NCI-H146 (cell line): ENCODE data around the gene OR12D3.
"Not testable (repeated sequence)": the region's sequence is repeated elsewhere in the genome, so short reads cannot be mapped to it uniquely, and the experiment has no call there.

Experiments
- DNase-seq: peaks from one replicate; lab custom pipeline; 2025; lab: John Stamatoyannopoulos, UW

Gene OR12D3

GRCh38 chr6:29375191-29375590 lies at the start of gene OR12D3:
Gene OR12D3, minus strand, starts transcription at chr6:29375291. Its CDS starts 4 bp downstream, at chr6:29375287.
- no peak for DNase-seq

- no peak for DNase-seq
Measured at GRCh38 chr6:29424575-29424974, 49.5 kb upstream of the OR12D3 start.

GRCh38 chr6:29424168-29424567 lies 49.1 kb upstream of the OR12D3 start:
- DNase-seq = no peak

GRCh38 chr6:29419516-29419915 lies 44.4 kb upstream of the OR12D3 start:
- DNase-seq = no peak

- no peak for DNase-seq
Measured at GRCh38 chr6:29414588-29414987, 39.5 kb upstream of the OR12D3 start, which contains the start of gene OR12D1. Gene OR12D1, plus strand, starts transcription at chr6:29414928.

DNA sequence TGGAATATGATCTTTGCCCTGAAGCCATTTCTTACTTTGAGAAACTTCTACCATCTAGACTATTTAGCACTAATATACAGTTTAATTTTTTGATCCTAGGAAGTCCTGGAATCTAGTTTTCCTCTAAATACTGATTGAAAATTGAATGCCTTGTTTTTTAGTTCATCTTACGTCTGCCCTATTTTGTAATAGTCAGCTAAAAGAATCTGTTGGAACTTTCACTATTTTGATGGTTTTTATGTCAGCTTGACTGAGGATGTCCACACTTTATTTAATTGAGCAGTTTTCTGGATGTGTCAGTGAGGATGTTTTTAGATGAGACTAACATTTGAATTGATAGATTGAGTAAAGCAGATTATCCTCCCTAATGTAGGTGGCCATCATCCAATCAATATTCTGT lies 28.7 kb upstream of the OR12D3 start:
- DNase-seq = no peak

DNA sequence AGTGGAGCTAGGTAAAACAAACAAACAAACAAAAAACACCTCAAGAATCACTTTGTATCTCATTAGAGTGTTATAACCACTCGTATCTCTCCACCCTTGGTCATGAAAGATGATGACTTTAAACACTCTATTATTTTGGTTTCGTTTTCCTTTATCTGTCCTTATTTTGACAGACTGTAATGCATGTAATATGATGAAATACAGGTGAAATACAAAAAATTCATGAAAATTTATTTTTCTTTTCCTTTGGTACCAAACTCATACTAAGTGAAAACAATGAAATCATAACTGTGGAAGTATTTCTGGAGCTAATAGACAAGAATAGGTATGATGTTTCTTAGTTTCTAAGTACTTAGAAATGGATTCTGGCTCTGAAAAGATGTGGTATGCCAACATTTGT lies 24.4 kb upstream of the OR12D3 start:
- DNase-seq = no peak

- DNase-seq = no peak
Measured at GRCh38 chr6:29395331-29395730, 20.2 kb upstream of the OR12D3 start, which contains the start of gene OR12D2. Gene OR12D2, plus strand, starts transcription at chr6:29395631. Its CDS starts 1,069 bp downstream, at chr6:29396700.

DNA sequence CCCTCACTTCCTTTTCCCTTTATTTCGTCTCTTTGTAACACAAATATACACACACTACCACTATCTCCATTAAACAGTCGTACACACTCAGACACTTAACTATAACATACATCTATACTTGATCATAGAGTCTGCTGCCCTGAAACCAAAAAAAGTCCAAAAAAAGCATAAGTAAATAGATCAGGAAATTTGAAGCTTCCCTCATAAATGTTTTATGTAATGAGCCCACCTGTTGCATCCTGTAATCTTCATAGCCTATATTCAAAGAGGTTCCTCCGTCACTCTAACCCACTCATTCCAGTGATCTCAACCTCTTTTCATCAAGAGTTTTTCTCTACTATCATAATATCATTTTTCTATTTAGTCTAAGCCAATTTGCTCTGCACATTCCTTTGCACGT lies 13.4 kb upstream of the OR12D3 start:
- no peak for DNase-seq

GRCh38 chr6:29376003-29376402 lies 912 bp upstream of the OR12D3 start:
- DNase-seq = no peak

GRCh38 chr6:29368765-29369164 lies 6.3 kb downstream of the OR12D3 start, which contains the start of gene OR5V1:
Gene OR5V1, minus strand, starts transcription at chr6:29368865. Its CDS starts 12,670 bp downstream, at chr6:29356195.
- no peak for DNase-seq

DNA sequence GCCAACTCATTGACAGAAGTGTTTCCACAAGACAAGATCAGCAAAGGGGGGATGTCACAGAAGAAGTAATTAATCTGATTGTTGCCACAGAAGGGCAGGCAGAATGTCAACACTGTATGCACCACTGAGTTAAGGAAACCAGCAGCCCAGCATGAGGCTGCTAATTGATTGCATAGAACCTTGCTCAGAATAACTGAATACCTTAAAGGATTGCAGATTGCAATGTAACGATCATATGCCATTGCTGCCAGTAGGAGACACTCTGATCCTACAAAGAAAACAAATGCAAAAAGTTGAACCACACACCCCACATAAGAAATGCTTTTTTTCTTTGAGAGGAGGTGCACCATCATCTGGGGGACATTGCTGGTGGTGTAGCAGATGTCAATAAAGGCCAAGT lies 19.5 kb downstream of the OR12D3 start:
- DNase-seq = no peak

GRCh38 chr6:29354980-29355379 lies 20.1 kb downstream of the OR12D3 start:
- no peak for DNase-seq

- DNase-seq = not testable (repeated sequence)
Measured at GRCh38 chr6:29349348-29349747, 25.7 kb downstream of the OR12D3 start.

DNA sequence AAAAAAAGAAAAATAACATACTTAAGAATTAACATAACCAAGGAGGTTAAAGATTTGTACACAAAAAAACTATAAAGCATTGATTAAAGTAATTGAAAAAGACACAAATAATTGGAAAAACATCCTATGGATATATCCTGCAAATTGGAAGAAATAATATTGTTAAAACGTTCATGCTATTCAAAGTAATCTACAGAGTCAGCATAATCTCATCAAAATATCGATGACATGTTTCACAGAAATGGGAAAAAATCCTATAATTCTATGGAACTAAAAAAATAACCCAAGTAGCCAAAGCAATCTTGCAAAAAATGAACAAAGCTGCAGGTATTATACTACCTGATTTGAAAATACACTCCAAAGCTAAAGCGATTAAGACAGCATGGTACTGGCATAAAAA lies 29.7 kb downstream of the OR12D3 start:
- DNase-seq = no peak

DNA sequence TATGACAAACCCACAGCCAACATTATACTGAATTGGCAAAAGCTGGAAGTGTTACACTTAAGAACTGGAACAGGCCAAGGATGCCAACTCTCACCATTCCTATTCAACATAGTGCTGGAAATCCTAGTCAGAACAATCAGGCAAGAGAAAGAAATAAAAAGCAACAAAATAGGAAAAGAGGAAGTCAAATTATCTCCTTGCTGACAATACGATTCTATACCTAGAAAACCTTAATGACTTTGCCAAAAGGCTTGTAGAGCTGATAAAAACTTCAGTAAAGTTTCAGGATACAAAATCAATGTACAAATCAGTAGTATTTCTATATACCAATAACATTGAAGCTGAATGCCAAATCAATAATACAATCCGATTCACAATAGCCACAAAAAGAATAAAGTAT lies 38.8 kb downstream of the OR12D3 start:
- DNase-seq = no peak

DNA sequence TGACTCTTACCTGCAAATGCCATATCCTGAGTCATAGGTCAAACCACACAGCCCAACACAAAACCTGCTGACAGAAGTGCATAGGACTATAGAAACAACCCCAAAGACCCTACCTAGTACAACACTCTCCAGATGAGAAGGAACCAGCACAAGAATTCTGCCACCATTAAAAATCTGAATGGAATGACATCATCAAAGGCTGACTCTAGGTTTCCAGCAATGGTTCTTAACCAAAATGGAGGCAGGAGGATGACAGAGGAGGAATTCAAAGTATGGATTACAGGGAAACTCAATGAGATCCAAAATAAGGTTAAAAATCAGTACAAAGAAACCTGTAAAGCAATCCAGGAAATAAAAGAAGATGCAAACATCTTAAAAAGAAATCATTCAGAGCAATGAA lies 42.4 kb downstream of the OR12D3 start:
- DNase-seq = no peak

- no peak for DNase-seq
Measured at GRCh38 chr6:29325777-29326176, 49.3 kb downstream of the OR12D3 start.
